22Rv1 (cell line): ENCODE data around the gene MFAP4.

Source experiments
- H3K27ac ChIP-seq: fragments of 450-650 bp; 2 replicates; pipeline ENCODE4 v1.5.1; 2017
- CTCF ChIP-seq: fragments of 450-650 bp; IDR thresholded peaks from 2 replicates; pipeline ENCODE4 v1.5.1; 2017; ENCODE audit warnings: mild to moderate bottlenecking
- ZFX ChIP-seq: fragments of 450-650 bp; IDR thresholded peaks from 2 replicates; pipeline ENCODE4 v1.6.1; 2017; ENCODE audit warnings: antibody characterized with exemption, borderline replicate concordance

MFAP4 gene

GRCh38 chr17:19414396-19415280 is 27.6 kb upstream of the MFAP4 start:
- H3K27ac ChIP-seq: no peak overlapping the region
- TF ChIP-seq ZFX (no peak), CTCF (no peak)

GRCh38 chr17:19413761-19414160 is 26.8 kb upstream of the MFAP4 start:
- TF ChIP-seq ZFX (no peak), CTCF (no peak)
- no peak overlapping the region for H3K27ac ChIP-seq

- H3K27ac ChIP-seq: no peak overlapping the region
- TF ChIP-seq CTCF (no peak), ZFX (no peak)
These were observed 26.0 kb upstream of the MFAP4 start for GRCh38 chr17:19412984-19413383.

GRCh38 chr17:19412510-19412909 is 25.5 kb upstream of the MFAP4 start:
- TF ChIP-seq ZFX (no peak), CTCF (no peak)

GRCh38 chr17:19411631-19412030 is 24.6 kb upstream of the MFAP4 start:
- no peak overlapping the region for H3K27ac ChIP-seq
- no peak for TF ChIP-seq CTCF
- TF ChIP-seq ZFX: no peak

More at GRCh38 chr17:19412510-19412909, 25.5 kb upstream of the MFAP4 start:
- no peak overlapping the region for H3K27ac ChIP-seq

- TF ChIP-seq CTCF (no peak), ZFX (no peak)
- no peak within 1 kb of the TSS for H3K27ac ChIP-seq
These were observed 24.1 kb upstream of the MFAP4 start, which contains the start of gene RNF112 for GRCh38 chr17:19410875-19411620. Gene RNF112, plus strand, starts transcription at chr17:19411232. Its CDS starts 177 bp downstream, at chr17:19411409.

GRCh38 chr17:19410091-19410490 is 23.1 kb upstream of the MFAP4 start:
- TF ChIP-seq ZFX (no peak), CTCF (no peak)
- no peak overlapping the region for H3K27ac ChIP-seq
